Panc1 (cell line): ENCODE measurements around the gene INPP4A. TPM values are rescaled to one million over a fixed set of nuclear protein-coding genes. Genes with fewer than 3 reads are reported as not detected.

Source experiments
- ATAC-seq: fragments of 200-7000 bp; cut with Tn5 transposase; 2 replicates; pipeline ENCODE4 v1.9.1; 2020; ENCODE audit warnings: mild to moderate bottlenecking, moderate library complexity
- BruUV-seq: library from RNA; stranded (reverse); fragments of 400-500 nt; replicated peaks from 2 replicates; lab custom pipeline; 2021; lab: Mats Ljungman, UMichigan
- CTCF ChIA-PET: fragments of 300-600 bp; sonication (Branson Sonifier 250); formaldehyde crosslinking; loops from one replicate; lab custom pipeline; 2022; ENCODE audit warnings: antibody characterized with exemption; lab: Charles Lee
- POLR2A ChIA-PET: fragments of 300-600 bp; sonication (Branson Sonifier 250); formaldehyde crosslinking; loops from one replicate; lab custom pipeline; 2022; ENCODE audit warnings: antibody characterized with exemption; lab: Charles Lee
- DNase-seq: peaks from one replicate; pipeline ENCODE4 v3.0.0-alpha.2; 2010; ENCODE audit warnings: low read depth, low spot score
- H3K27ac ChIP-seq: 2 replicates; pipeline ENCODE4 v1.5.1; 2011; ENCODE audit warnings: mild to moderate bottlenecking, low read length, inconsistent platforms
- H3K27me3 ChIP-seq: fragments of 200-500 bp; sonication (Bioruptor generic); 2 replicates; pipeline ENCODE4 v1.6.0; 2014; ENCODE audit warnings: low read length, inconsistent platforms; ENCODE audit not compliant: control insufficient read depth, insufficient read depth
- H3K36me3 ChIP-seq: fragments of 200-500 bp; sonication (Bioruptor generic); 2 replicates; pipeline ENCODE4 v1.5.1; 2014; ENCODE audit warnings: inconsistent platforms, mild to moderate bottlenecking, low read length, moderate library complexity; ENCODE audit not compliant: control insufficient read depth, insufficient read depth
- H3K4me1 ChIP-seq: 2 replicates; pipeline ENCODE4 v1.5.1; 2011; ENCODE audit warnings: inconsistent platforms, mild to moderate bottlenecking, low read length, moderate library complexity; ENCODE audit not compliant: control insufficient read depth, insufficient read depth
- H3K4me3 ChIP-seq, 2 experiments: 2 replicates each; pipeline ENCODE4 v1.5.1; 2011 to 2012; ENCODE audit warnings: low read depth in 2 of 2, low read length in 2 of 2, mild to moderate bottlenecking in 2 of 2, inconsistent platforms in 1 of 2, moderate library complexity in 1 of 2
- H3K9me3 ChIP-seq: fragments of 200-500 bp; sonication (Bioruptor generic); 2 replicates; pipeline ENCODE4 v1.5.1; 2014; ENCODE audit warnings: low read depth, mild to moderate bottlenecking, inconsistent platforms, low read length, moderate library complexity; ENCODE audit not compliant: control insufficient read depth, insufficient read depth
- CTCF ChIP-seq: fragments of 450-650 bp; IDR thresholded peaks from 2 replicates; pipeline ENCODE4 v1.5.1; 2017; ENCODE audit warnings: mild to moderate bottlenecking
- POLR2AphosphoS5 ChIP-seq: IDR thresholded peaks from 2 replicates; pipeline ENCODE4 v1.6.1; 2012; ENCODE audit warnings: mild to moderate bottlenecking, low read depth, low read length, moderate library complexity
- REST ChIP-seq, 2 experiments: IDR thresholded peaks; 2 replicates each; pipeline ENCODE4 v1.6.1; 2011 to 2012; ENCODE audit warnings: low read depth in 2 of 2, control low read depth in 1 of 2, low read length in 1 of 2, mild to moderate bottlenecking in 1 of 2, moderate library complexity in 1 of 2; ENCODE audit not compliant: insufficient read depth in 1 of 2
- SIN3A ChIP-seq: IDR thresholded peaks from 2 replicates; pipeline ENCODE4 v1.6.1; 2012; ENCODE audit warnings: low read depth, mild to moderate bottlenecking, low read length, moderate library complexity, borderline replicate concordance; ENCODE audit not compliant: insufficient read depth
- TCF7L2 ChIP-seq: IDR thresholded peaks from 2 replicates; pipeline ENCODE4 v1.6.1; 2011; ENCODE audit warnings: mild to moderate bottlenecking, low read depth, low read length, inconsistent platforms
- in situ Hi-C: cut with HindIII; loops from 2 replicates; pipeline ENCODE4 v1.10.0; 2016; ENCODE audit warnings: low sequenced_read_pairs, low pct_unique_long_range_greater_than_20kb
- intact Hi-C: fragments of 100-400 bp; cut with micrococcal nuclease; formaldehyde crosslinking; loops from one replicate; pipeline ENCODE4 v1.10.0; 2022; ENCODE audit not compliant: unreplicated experiment
- total RNA-seq: library from RNA; stranded (reverse); gene quantifications from one replicate; pipeline ENCODE4 v1.2.1, GENCODE V29; 2021; ENCODE audit not compliant: unreplicated experiment

Gene INPP4A
- total RNA-seq, 1 experiment from 2014 or later, result 22.9 TPM

- Histone ChIP-seq H3K9me3 (no peaks in the 10 kb centered on the region), H3K4me3 (no peak overlapping the region), H3K4me1 (no peaks in the 10 kb centered on the region), H3K36me3 (no peaks in the 10 kb centered on the region), H3K27me3 (no peaks in the 10 kb centered on the region), H3K27ac (no peak overlapping the region)
- CTCF ChIA-PET, result no interaction called here
- TF ChIP-seq POLR2AphosphoS5 (no peak), SIN3A (no peak), CTCF (no peak), TCF7L2 (no peak), REST (IDR thresholded peaks at IDR 0.05; ENCODE audit: insufficient read depth in 1 of 2, low read depth in 2 of 2, low read length in 1 of 2) (no peak)
- ATAC-seq (no peak), DNase-seq (no peak)
- BruUV-seq, result no TSS peak
- intact Hi-C loops (no loop called here), in situ Hi-C loops (no loop called here)
- POLR2A ChIA-PET, result no interaction called here
Measured at GRCh38 chr2:98470851-98471255, 26.2 kb downstream of the INPP4A start.

GRCh38 chr2:98471402-98472131 is 26.9 kb downstream of the INPP4A start:
- no TSS peak for BruUV-seq
- H3K4me1 ChIP-seq, result no peaks in the 10 kb centered on the region
- no peak overlapping the region for H3K4me3 ChIP-seq
- in situ Hi-C loops (no loop called here), intact Hi-C loops (no loop called here)
- ChIA-PET POLR2A (no interaction called here), CTCF (no interaction called here)
- no peak for DNase-seq
- no peak for ATAC-seq
- no peaks in the 10 kb centered on the region for H3K9me3 ChIP-seq
- H3K27ac ChIP-seq, result no peak overlapping the region
- H3K36me3 ChIP-seq, result no peaks in the 10 kb centered on the region
- no peak for TF ChIP-seq CTCF
- TF ChIP-seq POLR2AphosphoS5, result no peak
- no peak for TF ChIP-seq REST (IDR thresholded peaks at IDR 0.05; ENCODE audit: insufficient read depth in 1 of 2, low read depth in 2 of 2, low read length in 1 of 2)
- no peak for TF ChIP-seq TCF7L2
- TF ChIP-seq SIN3A, result no peak
- H3K27me3 ChIP-seq, result no peaks in the 10 kb centered on the region
